HEK293 (cell line): ENCODE measurements around the gene NCOR2.

Experiments
- CTCF ChIA-PET: fragments of 350-600 bp; formaldehyde crosslinking; extraction: SDS; loops from one replicate; lab custom pipeline; 2021; ENCODE audit warnings: antibody characterized with exemption; lab: Yijun Ruan, JAX
- POLR2A ChIA-PET: fragments of 300-600 bp; formaldehyde crosslinking; extraction: SDS; loops from one replicate; lab custom pipeline; 2020; ENCODE audit warnings: antibody characterized with exemption, inconsistent platforms; lab: Yijun Ruan, JAX
- H3K27ac ChIP-seq: fragments of 200-500 bp; sonication (Bioruptor generic); 2 replicates; pipeline ENCODE4 v1.5.1; 2014; ENCODE audit warnings: low read depth, low read length, control low read depth, inconsistent platforms; ENCODE audit errors: extremely low read depth
- H3K36me3 ChIP-seq, 2 experiments: fragments of 200-500 bp in 1 of 2; sonication (Bioruptor generic) in 1 of 2; 1 replicate in 1 of 2; 2 replicates in 1 of 2; pipeline ENCODE4 v1.5.1; 2014 to 2017; ENCODE audit warnings: inconsistent platforms in 2 of 2, low read length in 2 of 2; ENCODE audit not compliant: control insufficient read depth in 2 of 2, insufficient read depth in 1 of 2
- H3K4me1 ChIP-seq: fragments of 200-500 bp; sonication (Bioruptor generic); 2 replicates; pipeline ENCODE4 v1.5.1; 2014; ENCODE audit warnings: mild to moderate bottlenecking, low read length, inconsistent platforms; ENCODE audit not compliant: control insufficient read depth, insufficient read depth
- H3K4me3 ChIP-seq: 2 replicates; pipeline ENCODE4 v1.5.1; 2011; ENCODE audit warnings: low read depth, mild to moderate bottlenecking, control low read depth, low read length, moderate library complexity
- H3K9me3 ChIP-seq: fragments of 200-500 bp; sonication (Bioruptor generic); 2 replicates; pipeline ENCODE4 v1.5.1; 2014; ENCODE audit warnings: low read depth, low read length, inconsistent platforms; ENCODE audit not compliant: control insufficient read depth, insufficient read depth
- BCL11A ChIP-seq: fragments of 450-650 bp; formaldehyde crosslinking; IDR thresholded peaks from 2 replicates; pipeline ENCODE4 v1.5.1; 2016; ENCODE audit warnings: low read depth, missing biosample characterization, missing genetic modification characterization
- GFI1B ChIP-seq: fragments of 450-650 bp; formaldehyde crosslinking; IDR thresholded peaks from 2 replicates; pipeline ENCODE4 v1.5.1; 2016; ENCODE audit warnings: missing biosample characterization, missing genetic modification characterization
- GLIS1 ChIP-seq: fragments of 450-650 bp; formaldehyde crosslinking; IDR thresholded peaks from 2 replicates; pipeline ENCODE4 v1.5.1; 2016; ENCODE audit warnings: missing biosample characterization, missing genetic modification characterization
- HOXD13 ChIP-seq: sonication (generic); formaldehyde crosslinking; IDR thresholded peaks from 2 replicates; pipeline ENCODE4 v1.8.0; 2022; ENCODE audit warnings: missing genetic modification reagents, borderline replicate concordance
- REPIN1 ChIP-seq: fragments of 450-650 bp; formaldehyde crosslinking; IDR thresholded peaks from 2 replicates; pipeline ENCODE4 v1.5.1; 2017; ENCODE audit warnings: missing biosample characterization, missing genetic modification characterization, low read depth
- SP2 ChIP-seq: fragments of 450-650 bp; formaldehyde crosslinking; IDR thresholded peaks from 2 replicates; pipeline ENCODE4 v1.5.1; 2016; ENCODE audit warnings: missing biosample characterization, missing genetic modification characterization
- ZBTB20 ChIP-seq: fragments of 450-650 bp; formaldehyde crosslinking; IDR thresholded peaks from 2 replicates; pipeline ENCODE4 v1.5.1; 2016; ENCODE audit warnings: missing biosample characterization, missing genetic modification characterization
- ZNF202 ChIP-seq: fragments of 450-650 bp; formaldehyde crosslinking; IDR thresholded peaks from 2 replicates; pipeline ENCODE4 v1.5.1; 2016; ENCODE audit warnings: missing biosample characterization, missing genetic modification characterization, borderline replicate concordance
- ZNF214 ChIP-seq: fragments of 450-650 bp; formaldehyde crosslinking; IDR thresholded peaks from 2 replicates; pipeline ENCODE4 v1.5.1; 2017; ENCODE audit warnings: missing biosample characterization, mild to moderate bottlenecking, missing genetic modification characterization, borderline replicate concordance
- ZNF335 ChIP-seq: fragments of 450-650 bp; formaldehyde crosslinking; conservative IDR thresholded peaks from 2 replicates; pipeline ENCODE4 v1.5.1; 2016; ENCODE audit warnings: missing biosample characterization, missing genetic modification characterization
- ZNF423 ChIP-seq: fragments of 450-650 bp; formaldehyde crosslinking; IDR thresholded peaks from 2 replicates; pipeline ENCODE4 v1.5.1; 2016; ENCODE audit warnings: missing biosample characterization, missing genetic modification characterization
- ZNF48 ChIP-seq: fragments of 450-650 bp; formaldehyde crosslinking; IDR thresholded peaks from 2 replicates; pipeline ENCODE4 v1.5.1; 2016; ENCODE audit warnings: missing biosample characterization, missing genetic modification characterization
- ZNF600 ChIP-seq: fragments of 450-650 bp; formaldehyde crosslinking; IDR thresholded peaks from 2 replicates; pipeline ENCODE4 v1.5.1; 2016; ENCODE audit warnings: missing biosample characterization, missing genetic modification characterization
- ZNF610 ChIP-seq: fragments of 450-650 bp; formaldehyde crosslinking; IDR thresholded peaks from 2 replicates; pipeline ENCODE4 v1.5.1; 2016; ENCODE audit warnings: missing biosample characterization, missing genetic modification characterization, borderline replicate concordance
- ZNF830 ChIP-seq: fragments of 450-650 bp; IDR thresholded peaks from 2 replicates; pipeline ENCODE4 v1.5.0; 2018; ENCODE audit warnings: missing biosample characterization, missing genetic modification characterization, low read depth, mild to moderate bottlenecking, moderate library complexity
- TF ChIP-seq, protein P1 (sequence below): sonication (generic); formaldehyde crosslinking; IDR thresholded peaks from 2 replicates; pipeline ENCODE4 v1.8.1; 2022; ENCODE audit warnings: mild to moderate bottlenecking, moderate library complexity, missing genetic modification reagents
- TF ChIP-seq, protein P2 (sequence below): fragments of 450-650 bp; formaldehyde crosslinking; IDR thresholded peaks from 2 replicates; pipeline ENCODE4 v1.5.1; 2016; ENCODE audit warnings: missing biosample characterization, missing genetic modification characterization, borderline replicate concordance
- TF ChIP-seq, protein P3 (sequence below): fragments of 450-650 bp; formaldehyde crosslinking; IDR thresholded peaks from 2 replicates; pipeline ENCODE4 v1.5.1; 2017; ENCODE audit warnings: missing biosample characterization, mild to moderate bottlenecking, missing genetic modification characterization, moderate library complexity
- TF ChIP-seq, protein P4 (sequence below): fragments of 450-650 bp; formaldehyde crosslinking; IDR thresholded peaks from 2 replicates; pipeline ENCODE4 v1.5.1; 2016; ENCODE audit warnings: missing biosample characterization, missing genetic modification characterization
- TF ChIP-seq, protein P5 (sequence below): fragments of 450-650 bp; formaldehyde crosslinking; IDR thresholded peaks from 2 replicates; pipeline ENCODE4 v1.5.1; 2016; ENCODE audit warnings: missing biosample characterization, missing genetic modification characterization

The NCOR2 gene

DNA sequence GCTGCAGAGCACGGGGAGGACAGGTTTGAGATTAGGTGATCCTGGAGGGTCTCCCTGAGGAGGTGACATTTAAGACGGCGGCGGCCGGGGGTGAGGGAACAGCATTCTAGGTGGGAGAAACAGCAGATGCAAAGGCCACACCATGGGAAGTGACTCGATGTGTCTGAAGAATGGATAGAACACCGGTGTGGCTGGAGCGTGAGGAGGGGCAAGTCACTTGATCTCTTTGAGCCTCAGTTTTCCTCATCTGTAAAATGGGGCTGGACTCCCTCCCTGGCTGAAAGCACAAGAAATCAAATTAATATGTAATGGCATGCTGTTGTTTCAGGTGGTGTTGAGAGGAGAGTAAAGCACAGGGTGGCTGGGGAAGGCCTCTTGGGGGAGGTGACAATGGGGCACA, 10.0 kb upstream of the NCOR2 start:
- TF ChIP-seq ZNF610 (tag by site-specific recombination) (no peak), ZNF600 (no peak), GLIS1 (no peak), SP2 (tag by site-specific recombination) (no peak), ZNF830 (tag by site-specific recombination) (no peak), ZNF48 (no peak), ZNF214 (tag by site-specific recombination) (no peak), ZNF202 (no peak), ZNF423 (tag by site-specific recombination) (no peak), ZBTB20 (tag by site-specific recombination) (no peak), ZNF335 (tag by site-specific recombination) (no peak), BCL11A (tag by site-specific recombination) (no peak), GFI1B (no peak), REPIN1 (tag by site-specific recombination) (no peak), HOXD13 (CRISPR knock-in tag) (no peak)
- TF ChIP-seq, protein P1, sequence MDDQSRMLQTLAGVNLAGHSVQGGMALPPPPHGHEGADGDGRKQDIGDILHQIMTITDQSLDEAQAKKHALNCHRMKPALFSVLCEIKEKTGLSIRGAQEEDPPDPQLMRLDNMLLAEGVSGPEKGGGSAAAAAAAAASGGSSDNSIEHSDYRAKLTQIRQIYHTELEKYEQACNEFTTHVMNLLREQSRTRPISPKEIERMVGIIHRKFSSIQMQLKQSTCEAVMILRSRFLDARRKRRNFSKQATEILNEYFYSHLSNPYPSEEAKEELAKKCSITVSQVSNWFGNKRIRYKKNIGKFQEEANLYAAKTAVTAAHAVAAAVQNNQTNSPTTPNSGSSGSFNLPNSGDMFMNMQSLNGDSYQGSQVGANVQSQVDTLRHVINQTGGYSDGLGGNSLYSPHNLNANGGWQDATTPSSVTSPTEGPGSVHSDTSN (CRISPR knock-in tag), result no peak
- TF ChIP-seq, protein P2, sequence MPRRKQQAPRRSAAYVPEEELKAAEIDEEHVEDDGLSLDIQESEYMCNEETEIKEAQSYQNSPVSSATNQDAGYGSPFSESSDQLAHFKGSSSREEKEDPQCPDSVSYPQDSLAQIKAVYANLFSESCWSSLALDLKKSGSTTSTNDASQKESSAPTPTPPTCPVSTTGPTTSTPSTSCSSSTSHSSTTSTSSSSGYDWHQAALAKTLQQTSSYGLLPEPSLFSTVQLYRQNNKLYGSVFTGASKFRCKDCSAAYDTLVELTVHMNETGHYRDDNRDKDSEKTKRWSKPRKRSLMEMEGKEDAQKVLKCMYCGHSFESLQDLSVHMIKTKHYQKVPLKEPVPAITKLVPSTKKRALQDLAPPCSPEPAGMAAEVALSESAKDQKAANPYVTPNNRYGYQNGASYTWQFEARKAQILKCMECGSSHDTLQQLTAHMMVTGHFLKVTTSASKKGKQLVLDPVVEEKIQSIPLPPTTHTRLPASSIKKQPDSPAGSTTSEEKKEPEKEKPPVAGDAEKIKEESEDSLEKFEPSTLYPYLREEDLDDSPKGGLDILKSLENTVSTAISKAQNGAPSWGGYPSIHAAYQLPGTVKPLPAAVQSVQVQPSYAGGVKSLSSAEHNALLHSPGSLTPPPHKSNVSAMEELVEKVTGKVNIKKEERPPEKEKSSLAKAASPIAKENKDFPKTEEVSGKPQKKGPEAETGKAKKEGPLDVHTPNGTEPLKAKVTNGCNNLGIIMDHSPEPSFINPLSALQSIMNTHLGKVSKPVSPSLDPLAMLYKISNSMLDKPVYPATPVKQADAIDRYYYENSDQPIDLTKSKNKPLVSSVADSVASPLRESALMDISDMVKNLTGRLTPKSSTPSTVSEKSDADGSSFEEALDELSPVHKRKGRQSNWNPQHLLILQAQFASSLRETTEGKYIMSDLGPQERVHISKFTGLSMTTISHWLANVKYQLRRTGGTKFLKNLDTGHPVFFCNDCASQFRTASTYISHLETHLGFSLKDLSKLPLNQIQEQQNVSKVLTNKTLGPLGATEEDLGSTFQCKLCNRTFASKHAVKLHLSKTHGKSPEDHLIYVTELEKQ, result no peak
- TF ChIP-seq, protein P3, sequence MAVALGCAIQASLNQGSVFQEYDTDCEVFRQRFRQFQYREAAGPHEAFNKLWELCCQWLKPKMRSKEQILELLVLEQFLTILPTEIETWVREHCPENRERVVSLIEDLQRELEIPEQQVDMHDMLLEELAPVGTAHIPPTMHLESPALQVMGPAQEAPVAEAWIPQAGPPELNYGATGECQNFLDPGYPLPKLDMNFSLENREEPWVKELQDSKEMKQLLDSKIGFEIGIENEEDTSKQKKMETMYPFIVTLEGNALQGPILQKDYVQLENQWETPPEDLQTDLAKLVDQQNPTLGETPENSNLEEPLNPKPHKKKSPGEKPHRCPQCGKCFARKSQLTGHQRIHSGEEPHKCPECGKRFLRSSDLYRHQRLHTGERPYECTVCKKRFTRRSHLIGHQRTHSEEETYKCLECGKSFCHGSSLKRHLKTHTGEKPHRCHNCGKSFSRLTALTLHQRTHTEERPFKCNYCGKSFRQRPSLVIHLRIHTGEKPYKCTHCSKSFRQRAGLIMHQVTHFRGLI, result no peak
- TF ChIP-seq, protein P4, sequence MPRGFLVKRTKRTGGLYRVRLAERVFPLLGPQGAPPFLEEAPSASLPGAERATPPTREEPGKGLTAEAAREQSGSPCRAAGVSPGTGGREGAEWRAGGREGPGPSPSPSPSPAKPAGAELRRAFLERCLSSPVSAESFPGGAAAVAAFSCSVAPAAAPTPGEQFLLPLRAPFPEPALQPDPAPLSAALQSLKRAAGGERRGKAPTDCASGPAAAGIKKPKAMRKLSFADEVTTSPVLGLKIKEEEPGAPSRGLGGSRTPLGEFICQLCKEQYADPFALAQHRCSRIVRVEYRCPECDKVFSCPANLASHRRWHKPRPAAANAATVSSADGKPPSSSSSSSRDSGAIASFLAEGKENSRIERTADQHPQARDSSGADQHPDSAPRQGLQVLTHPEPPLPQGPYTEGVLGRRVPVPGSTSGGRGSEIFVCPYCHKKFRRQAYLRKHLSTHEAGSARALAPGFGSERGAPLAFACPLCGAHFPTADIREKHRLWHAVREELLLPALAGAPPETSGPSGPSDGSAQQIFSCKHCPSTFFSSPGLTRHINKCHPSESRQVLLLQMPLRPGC, result no peak
- TF ChIP-seq, protein P5, sequence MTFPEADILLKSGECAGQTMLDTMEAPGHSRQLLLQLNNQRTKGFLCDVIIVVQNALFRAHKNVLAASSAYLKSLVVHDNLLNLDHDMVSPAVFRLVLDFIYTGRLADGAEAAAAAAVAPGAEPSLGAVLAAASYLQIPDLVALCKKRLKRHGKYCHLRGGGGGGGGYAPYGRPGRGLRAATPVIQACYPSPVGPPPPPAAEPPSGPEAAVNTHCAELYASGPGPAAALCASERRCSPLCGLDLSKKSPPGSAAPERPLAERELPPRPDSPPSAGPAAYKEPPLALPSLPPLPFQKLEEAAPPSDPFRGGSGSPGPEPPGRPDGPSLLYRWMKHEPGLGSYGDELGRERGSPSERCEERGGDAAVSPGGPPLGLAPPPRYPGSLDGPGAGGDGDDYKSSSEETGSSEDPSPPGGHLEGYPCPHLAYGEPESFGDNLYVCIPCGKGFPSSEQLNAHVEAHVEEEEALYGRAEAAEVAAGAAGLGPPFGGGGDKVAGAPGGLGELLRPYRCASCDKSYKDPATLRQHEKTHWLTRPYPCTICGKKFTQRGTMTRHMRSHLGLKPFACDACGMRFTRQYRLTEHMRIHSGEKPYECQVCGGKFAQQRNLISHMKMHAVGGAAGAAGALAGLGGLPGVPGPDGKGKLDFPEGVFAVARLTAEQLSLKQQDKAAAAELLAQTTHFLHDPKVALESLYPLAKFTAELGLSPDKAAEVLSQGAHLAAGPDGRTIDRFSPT (tag by site-specific recombination), result no peak

More for the DNA sequence above, 10.0 kb upstream of the NCOR2 start:
- H3K4me1 ChIP-seq, result no peaks in the 10 kb centered on the region
- no peaks in the 10 kb centered on the region; the same call in 1 of the 2 replicates for H3K9me3 ChIP-seq
- H3K27ac ChIP-seq, result no peak overlapping the region
- ChIA-PET CTCF (no interaction called here), POLR2A (no interaction called here)
- no peaks in the 10 kb centered on the region for H3K36me3 ChIP-seq
- H3K4me3 ChIP-seq, result no peak overlapping the region
